Endothelial cell of umbilical vein (primary cell): ENCODE measurements around the gene CEP295NL.

Experiments
- CTCF ChIP-seq, 2 donors: IDR thresholded peaks; 1 replicate in 1 of 2; 2 replicates in 1 of 2; pipeline ENCODE4 v1.5.1; 2011; ENCODE audit warnings: low read length in 2 of 2, mild to moderate bottlenecking in 2 of 2, moderate library complexity in 2 of 2, control low read depth in 1 of 2, inconsistent platforms in 1 of 2, low read depth in 1 of 2; ENCODE audit not compliant: insufficient read depth in 1 of 2; ENCODE audit errors: extremely low read depth in 1 of 2
- EZH2 ChIP-seq: IDR thresholded peaks from 2 replicates; pipeline ENCODE4 v1.6.1; 2012; ENCODE audit warnings: borderline replicate concordance, low read depth, mild to moderate bottlenecking, moderate library complexity, low read length, inconsistent platforms; ENCODE audit not compliant: severe bottlenecking
- FOS ChIP-seq: IDR thresholded peaks from 2 replicates; pipeline ENCODE4 v1.6.1; 2011; ENCODE audit warnings: mild to moderate bottlenecking, low read length, moderate library complexity, borderline replicate concordance; ENCODE audit not compliant: insufficient read depth
- GATA2 ChIP-seq: IDR thresholded peaks from 2 replicates; pipeline ENCODE4 v1.7.0; 2011; ENCODE audit warnings: low read depth, mild to moderate bottlenecking, moderate library complexity, mixed read lengths, low read length; ENCODE audit not compliant: insufficient read length, insufficient read depth
- JUN ChIP-seq: IDR thresholded peaks from 2 replicates; pipeline ENCODE4 v1.6.1; 2011; ENCODE audit warnings: borderline replicate concordance, low read depth; ENCODE audit not compliant: insufficient read length, insufficient read depth
- MAX ChIP-seq: IDR thresholded peaks from 2 replicates; pipeline ENCODE4 v1.6.1; 2011; ENCODE audit not compliant: insufficient read depth, insufficient read length
- POLR2A ChIP-seq: IDR thresholded peaks from 2 replicates; pipeline ENCODE4 v1.6.1; 2012; ENCODE audit warnings: low read depth, mild to moderate bottlenecking, control low read depth, low read length
- POLR2AphosphoS5 ChIP-seq: IDR thresholded peaks from 2 replicates; pipeline ENCODE4 v1.6.1; 2012; ENCODE audit warnings: low read depth, mild to moderate bottlenecking, control low read depth, low read length, moderate library complexity; ENCODE audit not compliant: insufficient read depth

GRCh38 chr17:78849026-78849425 is 54.0 kb downstream of the CEP295NL start:
- TF ChIP-seq CTCF (IDR thresholded peaks at IDR 0.05; ENCODE audit: extremely low read depth in 1 of 2, insufficient read depth in 1 of 2, low read depth in 1 of 2, low read length in 2 of 2): no peak
- no peak for TF ChIP-seq EZH2
- no peak for TF ChIP-seq POLR2A
- no peak for TF ChIP-seq FOS
- TF ChIP-seq MAX: no peak
- TF ChIP-seq POLR2AphosphoS5: no peak
- no peak for TF ChIP-seq JUN
- TF ChIP-seq GATA2: no peak
